HEK293T (cell line): ENCODE measurements around the gene ELP4.
A peak's percentile ranks its signal among the peaks of the same experiment; 100 is the strongest.

Experiments used
- CTCF ChIA-PET: fragments of 350-600 bp; formaldehyde crosslinking; extraction: SDS; loops from one replicate; lab custom pipeline; 2021; ENCODE audit warnings: antibody characterized with exemption, inconsistent platforms; lab: Yijun Ruan, JAX
- POLR2A ChIA-PET: fragments of 350-600 bp; formaldehyde crosslinking; extraction: SDS; loops from one replicate; lab custom pipeline; 2020; ENCODE audit warnings: antibody characterized with exemption, inconsistent platforms; lab: Yijun Ruan, JAX
- DNase-seq: peaks from one replicate; pipeline ENCODE4 v3.0.0; 2012; ENCODE audit warnings: mixed read lengths; ENCODE audit errors: extremely low spot score
- ARNT ChIP-seq: fragments of 450-650 bp; IDR thresholded peaks from 2 replicates; pipeline ENCODE4 v1.6.1; 2017; ENCODE audit warnings: mild to moderate bottlenecking
- BHLHE40 ChIP-seq: fragments of 450-650 bp; IDR thresholded peaks from 2 replicates; pipeline ENCODE4 v1.6.1; 2016; ENCODE audit warnings: mild to moderate bottlenecking, moderate library complexity, borderline replicate concordance
- CTBP1 ChIP-seq: fragments of 450-650 bp; IDR thresholded peaks from 2 replicates; pipeline ENCODE4 v1.6.1; 2016; ENCODE audit warnings: borderline replicate concordance
- ELF4 ChIP-seq: fragments of 450-650 bp; IDR thresholded peaks from 2 replicates; pipeline ENCODE4 v1.6.1; 2017; ENCODE audit warnings: antibody characterized with exemption
- FOXA1 ChIP-seq: fragments of 450-650 bp; IDR thresholded peaks from 2 replicates; pipeline ENCODE4 v1.6.1; 2016; ENCODE audit warnings: mild to moderate bottlenecking
- FOXK2 ChIP-seq: fragments of 450-650 bp; IDR thresholded peaks from 2 replicates; pipeline ENCODE4 v1.6.1; 2016; ENCODE audit warnings: mild to moderate bottlenecking
- FOXM1 ChIP-seq: fragments of 450-650 bp; IDR thresholded peaks from 2 replicates; pipeline ENCODE4 v1.6.1; 2017; ENCODE audit warnings: mild to moderate bottlenecking, borderline replicate concordance
- HDGF ChIP-seq: fragments of 450-650 bp; IDR thresholded peaks from 2 replicates; pipeline ENCODE4 v1.6.1; 2017; ENCODE audit warnings: antibody characterized with exemption, borderline replicate concordance
- L3MBTL2 ChIP-seq: fragments of 450-650 bp; conservative IDR thresholded peaks from 2 replicates; pipeline ENCODE4 v1.6.1; 2016; ENCODE audit warnings: mild to moderate bottlenecking
- LEF1 ChIP-seq: fragments of 450-650 bp; IDR thresholded peaks from 2 replicates; pipeline ENCODE4 v1.6.1; 2017; ENCODE audit warnings: mild to moderate bottlenecking, borderline replicate concordance
- NFRKB ChIP-seq: fragments of 450-650 bp; IDR thresholded peaks from 2 replicates; pipeline ENCODE4 v1.6.1; 2016; ENCODE audit warnings: mild to moderate bottlenecking, moderate library complexity
- PKNOX1 ChIP-seq: fragments of 450-650 bp; IDR thresholded peaks from 2 replicates; pipeline ENCODE4 v1.6.1; 2016
- SP1 ChIP-seq: fragments of 450-650 bp; IDR thresholded peaks from 2 replicates; pipeline ENCODE4 v1.6.1; 2017
- SUZ12 ChIP-seq: fragments of 450-650 bp; IDR thresholded peaks from 2 replicates; pipeline ENCODE4 v1.6.1; 2016; ENCODE audit warnings: mild to moderate bottlenecking
- TARDBP ChIP-seq: fragments of 450-650 bp; IDR thresholded peaks from 2 replicates; pipeline ENCODE4 v1.6.1; 2016
- ZNF384 ChIP-seq: fragments of 450-650 bp; IDR thresholded peaks from 2 replicates; pipeline ENCODE4 v1.6.1; 2016

Gene ELP4

GRCh38 chr11:31814176-31814868, 304.8 kb downstream of the ELP4 start:
- CTCF ChIA-PET, result no interaction called here
- TF ChIP-seq HDGF (no peak), TARDBP (no peak), SUZ12 (no peak)
- POLR2A ChIA-PET, result no interaction called here
- DNase-seq, result no peak

GRCh38 chr11:31815711-31816467, 306.3 kb downstream of the ELP4 start:
- CTCF ChIA-PET, result no interaction called here
- TF ChIP-seq HDGF, result no peak
- no peak for TF ChIP-seq BHLHE40
- peak; percentile 63 for TF ChIP-seq L3MBTL2
- TF ChIP-seq SUZ12, result no peak
- no peak for TF ChIP-seq PKNOX1
- TF ChIP-seq TARDBP, result peak; percentile 24; the same call in 1 of the 2 replicates
- no peak for TF ChIP-seq ARNT
- TF ChIP-seq CTBP1, result no peak
- TF ChIP-seq NFRKB, result no peak
- no peak for TF ChIP-seq FOXM1
- no peak for TF ChIP-seq FOXA1
- TF ChIP-seq FOXK2, result no peak
- no peak for TF ChIP-seq ZNF384
- TF ChIP-seq ELF4, result no peak
- no peak for TF ChIP-seq SP1
- TF ChIP-seq LEF1, result no peak
- POLR2A ChIA-PET, result interaction anchor here (0.6 to 1.2 kb wide), 2 partner anchors 43 to 446 kb away, joined by 3 to 4 read pairs; partner anchors contain the start of genes DCDC1 and DNAJC24
- peak; percentile 34 for DNase-seq

DNA sequence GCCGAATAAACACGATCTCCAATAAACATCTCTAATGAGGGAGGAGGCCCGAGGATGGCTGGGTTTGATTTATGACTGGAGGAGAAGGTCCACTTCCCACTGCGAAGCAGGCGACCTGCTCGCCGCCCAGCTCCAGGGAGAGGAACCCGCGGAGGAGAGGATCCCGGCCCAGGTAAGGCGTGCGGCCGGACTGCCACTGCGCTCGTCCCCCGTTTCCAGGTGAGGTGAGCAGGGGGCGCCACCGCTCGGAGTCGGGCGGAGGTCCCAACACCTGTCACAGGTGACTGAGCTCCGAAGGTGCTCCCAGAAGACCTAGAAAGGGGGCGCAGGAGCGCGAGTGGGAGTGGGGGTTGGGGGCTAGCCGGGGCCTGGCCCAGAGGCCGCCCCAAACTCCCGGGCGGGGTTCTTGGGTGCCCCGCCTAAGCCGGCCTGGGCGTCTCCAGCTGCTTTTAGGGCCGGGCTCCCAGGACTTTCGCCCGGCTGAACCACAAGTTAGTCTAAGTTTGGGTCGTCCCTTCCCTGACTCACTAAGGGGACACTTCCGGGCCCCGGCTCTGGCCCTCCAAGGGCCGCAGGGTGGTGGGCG, 307.0 kb downstream of the ELP4 start:
- POLR2A ChIA-PET, result interaction anchor here (0.6 to 1.2 kb wide), 2 partner anchors 42 to 447 kb away, joined by 3 to 4 read pairs; partner anchors contain the start of genes DCDC1 and DNAJC24
- TF ChIP-seq FOXA1 (no peak), PKNOX1 (peak; percentile 92), LEF1 (no peak), CTBP1 (peak; percentile 66)
- CTCF ChIA-PET, result no interaction called here
- DNase-seq, result peak; percentile 55

- CTCF ChIA-PET, result no interaction called here
- POLR2A ChIA-PET, result interaction anchor here (1.2 kb wide), 1 partner anchor 447 kb away, joined by 4 read pairs; the partner anchor contains the start of genes DCDC1 and DNAJC24
- 0 out of 2 replicates have a peak, but pooled peaks have one; percentile 44 for TF ChIP-seq TARDBP
- TF ChIP-seq LEF1, result no peak
- TF ChIP-seq ARNT, result no peak
- no peak for TF ChIP-seq NFRKB
- no peak for TF ChIP-seq HDGF
- no peak for TF ChIP-seq SUZ12
- no peak for TF ChIP-seq BHLHE40
- no peak for TF ChIP-seq FOXA1
- TF ChIP-seq ELF4, result no peak
- no peak for TF ChIP-seq FOXM1
- peak; percentile 72 for TF ChIP-seq L3MBTL2
- no peak for TF ChIP-seq FOXK2
- TF ChIP-seq PKNOX1, result no peak
- DNase-seq, result peak; percentile 51
Measured at GRCh38 chr11:31817054-31817620, 307.6 kb downstream of the ELP4 start.

GRCh38 chr11:31817621-31818424, 308.3 kb downstream of the ELP4 start:
- TF ChIP-seq SUZ12, result no peak
- TF ChIP-seq PKNOX1, result no peak
- TF ChIP-seq FOXA1, result no peak
- no peak for DNase-seq
- CTCF ChIA-PET, result no interaction called here
- POLR2A ChIA-PET, result interaction anchor here (1.5 kb wide), 1 partner anchor 9 kb away, joined by 3 read pairs; no protein-coding TSS in a partner anchor
